Iris pigment epithelial cell (primary cell): ENCODE data around the gene NEURL3.

Source experiments
- DNase-seq: peaks from one replicate; pipeline ENCODE4 v3.0.0-alpha.2; 2011; ENCODE audit warnings: low read depth

Gene NEURL3

GRCh38 chr2:96527286-96528005 lies 22.3 kb upstream of the NEURL3 start:
- no peak for DNase-seq

DNA sequence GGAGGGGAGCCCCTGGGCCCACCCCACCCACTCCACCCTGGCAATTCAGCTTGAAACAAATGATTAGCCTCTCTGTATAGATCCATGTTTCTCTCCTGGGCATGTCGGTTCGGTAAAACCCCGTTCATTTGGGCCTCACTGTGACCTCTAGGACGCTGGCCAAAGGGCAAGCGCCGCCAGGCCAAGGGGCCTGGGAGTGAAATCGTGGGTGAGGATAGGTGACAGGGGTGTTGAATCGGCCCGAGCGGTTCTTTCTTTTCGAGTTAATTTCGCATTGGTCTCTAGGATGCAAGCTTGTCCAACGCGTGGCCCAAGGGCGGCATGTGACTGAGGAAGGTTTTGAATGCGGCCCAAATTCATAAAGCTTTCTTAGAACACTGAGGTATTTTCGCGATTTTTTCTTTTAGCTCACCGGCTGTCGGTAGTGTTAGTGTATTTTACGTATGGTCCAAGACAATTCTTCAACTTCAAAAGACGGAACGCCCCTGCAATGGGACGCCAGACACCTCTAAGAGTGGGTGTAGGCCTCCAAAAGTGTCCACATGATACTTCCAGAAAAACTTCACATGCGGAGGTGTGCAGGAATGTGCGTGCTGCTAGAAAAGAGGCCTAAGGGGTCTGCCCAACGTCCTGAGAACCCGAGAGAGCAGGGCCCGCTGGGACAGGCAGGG lies 21.6 kb upstream of the NEURL3 start:
- DNase-seq = no peak

DNA sequence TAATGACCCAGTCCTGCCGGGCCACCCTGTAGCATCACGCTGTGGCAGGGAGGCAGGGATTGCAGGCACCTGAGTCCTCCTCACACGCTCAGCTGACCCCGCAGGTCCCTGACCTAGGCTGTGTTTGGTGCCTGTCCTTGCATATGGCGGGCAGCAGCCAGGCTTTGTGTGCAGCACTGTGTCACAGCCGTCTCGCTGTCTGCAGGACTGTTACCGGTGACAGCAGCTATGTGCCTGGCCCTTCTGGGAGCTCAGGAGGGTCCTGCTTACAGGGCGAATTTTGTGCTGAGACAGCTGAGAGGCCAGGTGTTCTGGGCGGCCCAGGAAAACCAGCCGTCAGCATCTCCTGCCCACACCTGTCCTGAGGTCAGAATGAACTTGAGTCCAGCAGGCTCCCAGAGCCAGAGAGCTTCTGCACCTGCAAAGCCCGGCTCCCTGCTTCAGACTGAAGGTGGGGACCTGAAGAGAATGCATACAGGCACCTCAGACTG lies 21.0 kb upstream of the NEURL3 start:
- no peak for DNase-seq

- no peak for DNase-seq
These were observed 20.0 kb upstream of the NEURL3 start for GRCh38 chr2:96525211-96525507.

GRCh38 chr2:96524482-96525210 lies 19.5 kb upstream of the NEURL3 start:
- no peak for DNase-seq

DNA sequence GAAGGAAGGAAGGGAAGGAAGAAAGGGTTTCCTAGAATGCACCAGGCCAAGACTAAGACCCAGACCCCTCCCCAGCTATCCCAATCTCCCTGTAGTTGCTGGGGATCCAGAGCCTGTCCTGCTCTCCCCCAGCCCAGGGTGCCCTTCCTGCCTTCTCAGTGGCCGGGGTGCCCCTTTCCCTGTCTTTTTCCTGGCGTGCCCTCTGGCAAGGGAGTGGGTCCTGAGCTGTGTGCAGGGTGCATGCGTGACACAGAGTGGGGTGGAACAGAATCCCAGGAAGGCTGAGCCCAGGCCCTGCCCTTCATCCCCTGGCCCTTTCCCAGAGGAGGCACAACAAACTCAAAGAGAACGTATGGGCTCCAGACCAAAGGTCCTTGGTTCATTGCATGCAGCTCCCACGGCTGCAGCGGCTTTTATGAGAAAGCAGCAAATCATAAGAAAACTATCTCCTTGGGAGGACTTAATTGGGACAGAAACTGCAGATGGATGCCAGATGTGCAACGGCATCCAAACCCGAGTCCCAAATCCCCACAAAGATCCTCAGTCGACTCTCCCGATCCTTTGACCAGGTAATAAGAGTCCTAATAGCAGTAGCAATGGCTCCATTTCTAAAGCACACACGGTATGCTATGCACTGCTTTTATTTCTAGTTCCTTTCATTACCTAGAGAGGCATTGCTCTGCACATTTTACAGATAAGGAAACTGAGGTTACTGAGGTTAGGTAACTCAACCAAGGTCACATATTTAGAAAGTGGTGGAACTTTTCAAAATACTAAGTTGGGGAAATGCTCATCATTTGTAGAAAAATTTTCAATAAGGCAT lies 18.7 kb upstream of the NEURL3 start:
- DNase-seq = no peak

GRCh38 chr2:96522304-96523203 lies 17.4 kb upstream of the NEURL3 start:
- DNase-seq = no peak

DNA sequence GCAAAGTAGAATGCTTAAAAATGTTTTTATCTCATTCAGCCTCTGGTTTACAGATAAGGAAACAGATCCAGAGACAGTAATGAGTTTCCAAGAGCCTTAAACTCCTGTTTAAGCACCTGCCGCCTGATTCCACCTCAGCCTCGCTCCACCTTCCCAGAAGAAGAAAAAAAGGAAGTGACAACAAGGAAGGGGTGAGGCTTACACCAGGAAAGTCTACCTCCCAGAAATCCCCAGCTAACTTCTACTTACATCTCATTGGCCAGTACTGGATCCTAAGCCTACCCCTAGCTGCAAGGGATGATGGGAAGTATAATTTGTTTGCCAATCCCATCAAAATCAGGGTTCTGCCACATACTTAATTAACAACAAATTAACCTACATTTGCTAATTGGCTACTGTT lies 16.1 kb upstream of the NEURL3 start:
- DNase-seq = no peak

GRCh38 chr2:96520697-96521096 lies 15.5 kb upstream of the NEURL3 start:
- no peak for DNase-seq

- no peak for DNase-seq
These were observed 15.1 kb upstream of the NEURL3 start for GRCh38 chr2:96520231-96520630.

DNA sequence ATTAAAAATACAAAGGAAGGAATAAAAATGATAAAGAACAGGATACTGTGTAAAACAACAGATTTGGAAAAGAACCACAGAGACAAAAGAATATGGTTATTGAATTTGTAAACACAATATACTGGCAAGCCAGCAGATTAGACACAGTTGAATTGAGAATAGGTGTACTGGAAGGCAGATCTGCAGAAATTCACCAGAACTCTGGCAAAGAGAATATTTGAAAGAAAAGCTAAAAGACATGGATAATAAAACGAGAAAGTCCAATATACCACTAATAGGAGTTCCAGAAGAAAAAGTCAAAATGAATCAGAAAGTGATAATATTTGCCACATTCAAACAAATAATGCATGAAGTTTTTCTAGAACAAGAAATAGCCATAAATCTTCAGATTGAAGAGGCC lies 11.9 kb upstream of the NEURL3 start:
- no peak for DNase-seq

DNA sequence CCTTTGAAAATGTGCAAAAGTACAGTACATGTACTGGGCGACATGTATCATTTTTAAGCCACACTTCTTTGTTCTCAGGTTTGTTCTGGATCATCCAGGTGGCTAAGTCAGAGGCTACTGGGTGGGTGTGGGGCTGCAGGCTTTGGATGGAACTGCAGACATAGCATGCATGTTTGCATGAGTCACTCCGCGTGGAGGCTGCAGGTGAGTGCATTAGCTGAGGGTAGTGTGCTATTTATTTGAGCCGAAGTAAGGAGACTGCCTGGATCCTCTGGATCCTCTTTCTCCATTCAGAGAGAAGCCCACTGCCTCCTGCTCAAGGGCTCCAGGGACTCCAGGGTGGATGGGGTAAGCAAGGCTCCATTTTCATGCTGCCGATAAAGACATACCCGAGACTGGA lies 9.4 kb upstream of the NEURL3 start:
- no peak for DNase-seq

GRCh38 chr2:96512341-96512740 lies 7.2 kb upstream of the NEURL3 start:
- no peak for DNase-seq

DNA sequence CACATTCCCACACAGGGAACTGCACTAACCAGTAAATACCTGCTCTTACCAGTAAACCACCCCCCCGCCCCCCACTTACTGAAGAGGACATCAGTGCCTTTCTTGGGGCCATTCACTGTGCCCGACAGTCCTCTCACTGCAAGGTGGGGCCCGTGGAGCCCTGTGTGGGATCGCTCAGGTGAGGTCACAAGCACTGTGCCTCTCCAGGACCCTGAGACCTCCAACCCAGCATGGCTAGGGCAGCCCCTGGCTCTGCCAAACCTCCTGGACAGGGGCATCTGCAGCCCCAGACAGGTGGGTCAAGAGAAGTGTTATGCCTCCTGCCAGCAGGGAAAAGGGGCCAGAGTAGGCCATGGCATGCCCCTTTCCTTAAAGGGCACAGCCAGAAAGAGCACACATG lies 6.7 kb upstream of the NEURL3 start:
- DNase-seq = no peak

DNA sequence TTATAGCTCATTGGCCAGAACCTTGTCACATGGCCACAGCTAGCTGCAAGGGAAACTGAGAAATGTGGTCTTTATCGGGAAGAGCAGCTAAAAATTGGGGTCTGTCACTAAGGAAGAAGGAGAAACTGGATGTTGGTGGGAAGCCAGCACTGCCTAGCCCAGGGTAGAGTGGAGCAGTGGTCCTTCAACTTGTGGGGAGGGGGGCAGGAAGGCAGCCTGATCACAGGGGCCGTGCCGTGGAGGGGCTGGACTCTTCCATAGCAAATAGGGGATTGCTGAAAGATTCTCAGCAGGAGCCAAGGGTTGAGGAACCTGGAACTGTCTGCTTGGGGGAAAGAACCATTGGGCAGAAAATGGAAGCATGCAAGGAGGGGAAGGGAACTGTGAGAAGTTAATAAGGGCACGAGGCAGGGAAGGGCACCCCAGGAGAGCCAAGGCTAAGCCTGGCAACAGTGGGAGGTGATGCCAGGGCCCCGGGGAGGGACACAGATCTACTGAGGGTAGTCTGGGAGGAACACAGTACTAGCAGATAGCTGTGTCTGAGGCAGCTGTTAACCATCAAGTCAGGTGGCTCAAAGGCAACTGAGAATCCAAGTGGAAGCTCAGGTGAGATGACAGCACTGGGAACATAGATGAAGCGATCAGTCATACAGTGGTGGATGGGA lies 5.9 kb upstream of the NEURL3 start:
- no peak for DNase-seq

DNA sequence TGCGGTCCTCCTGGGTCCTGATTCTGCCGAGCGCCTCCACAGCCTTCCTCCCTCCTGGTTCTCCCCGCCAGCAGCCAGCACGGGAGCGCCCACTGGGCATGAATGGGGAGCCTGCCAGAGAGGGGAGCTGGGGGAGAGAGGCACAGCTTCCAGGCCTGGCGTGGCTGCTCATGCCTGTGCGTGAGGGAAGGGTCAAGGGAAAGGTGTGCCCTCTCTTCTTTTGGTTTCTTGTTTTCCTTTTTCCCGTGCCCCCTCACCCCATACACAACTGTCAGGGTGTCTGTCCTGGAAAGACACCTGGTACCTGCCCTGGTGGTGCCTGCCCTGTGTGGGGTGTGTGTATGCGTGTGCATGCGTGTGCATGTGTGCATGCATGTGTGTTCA lies 4.7 kb upstream of the NEURL3 start:
- no peak for DNase-seq

GRCh38 chr2:96509114-96509846 lies 4.1 kb upstream of the NEURL3 start:
- DNase-seq = peak; percentile 85

GRCh38 chr2:96508521-96509113 lies 3.5 kb upstream of the NEURL3 start:
- no peak for DNase-seq

GRCh38 chr2:96507957-96508520 lies 2.9 kb upstream of the NEURL3 start:
- peak; percentile 25 for DNase-seq

- no peak for DNase-seq
These were observed 1.7 kb upstream of the NEURL3 start for GRCh38 chr2:96506907-96507240.
